ENCODE data around the gene SLC25A13. TPM values are rescaled to one million over a fixed set of nuclear protein-coding genes. Genes with fewer than 3 reads are reported as not detected.

The SLC25A13 gene
- total and polyA plus RNA-seq, 2 of the 13 experiments (the other 11 are each of a cell fraction or from before 2014, with no cell fraction given) = 36.2 to 84.9 TPM

DNA sequence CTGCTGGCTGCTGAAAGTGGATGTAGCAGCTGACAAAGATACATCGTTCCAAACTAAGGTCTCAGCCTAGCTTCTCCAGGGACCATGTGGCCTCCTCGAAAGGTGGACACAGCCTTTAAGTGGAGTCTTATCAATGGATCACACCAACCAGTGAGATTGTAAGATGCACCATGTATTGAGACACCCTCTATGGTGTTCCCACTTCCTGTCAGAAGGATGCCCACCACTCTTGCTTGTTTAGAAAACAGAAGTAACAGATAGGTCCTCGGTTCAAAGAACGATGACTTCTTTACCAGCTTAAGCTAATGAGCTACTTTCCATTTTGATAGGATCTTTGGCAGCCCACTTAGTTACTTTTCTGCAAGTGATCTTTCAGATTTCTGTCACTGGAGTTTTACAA, 34.3 kb downstream of the SLC25A13 start:
- H3K4me3 ChIP-seq (replicated peaks in 1 of 3; ENCODE audit: insufficient read depth in 1 of 3, low read depth in 2 of 3, low read length in 3 of 3) = no peak overlapping the region
- DNase-seq (ENCODE audit: low spot score) (no peak), FAIRE-seq (no peak), ATAC-seq (no peak)
- CTCF ChIA-PET (ENCODE audit: low intra/inter-chr PET ratio, low total read pairs) = no interaction called here
- no peaks in the 10 kb centered on the region; the same call in 1 of the 2 replicates for H4K20me1 ChIP-seq (ENCODE audit: insufficient read depth, low read length)
- no peak overlapping the region for H3K9ac ChIP-seq (ENCODE audit: insufficient read depth, low read depth, low read length)
- POLR2A ChIA-PET = no interaction called here
- intact Hi-C loops (cut with micrococcal nuclease; ENCODE audit: unreplicated experiment) (no loop called here), in situ Hi-C loops (cut with HindIII; ENCODE audit: extremely low pct_ligation_motif_present, low pct_unique_long_range_greater_than_20kb) (no loop called here)
- H3K9me3 ChIP-seq (ENCODE audit: low read length) = no peaks in the 10 kb centered on the region
- H3K27ac ChIP-seq (ENCODE audit: extremely low read length, insufficient read depth, low read length) = no peak overlapping the region
- H3K4me1 ChIP-seq (ENCODE audit: insufficient read depth, low read length) = peaks cover 9% of the 10 kb centered on the region
- TF ChIP-seq, protein P1, sequence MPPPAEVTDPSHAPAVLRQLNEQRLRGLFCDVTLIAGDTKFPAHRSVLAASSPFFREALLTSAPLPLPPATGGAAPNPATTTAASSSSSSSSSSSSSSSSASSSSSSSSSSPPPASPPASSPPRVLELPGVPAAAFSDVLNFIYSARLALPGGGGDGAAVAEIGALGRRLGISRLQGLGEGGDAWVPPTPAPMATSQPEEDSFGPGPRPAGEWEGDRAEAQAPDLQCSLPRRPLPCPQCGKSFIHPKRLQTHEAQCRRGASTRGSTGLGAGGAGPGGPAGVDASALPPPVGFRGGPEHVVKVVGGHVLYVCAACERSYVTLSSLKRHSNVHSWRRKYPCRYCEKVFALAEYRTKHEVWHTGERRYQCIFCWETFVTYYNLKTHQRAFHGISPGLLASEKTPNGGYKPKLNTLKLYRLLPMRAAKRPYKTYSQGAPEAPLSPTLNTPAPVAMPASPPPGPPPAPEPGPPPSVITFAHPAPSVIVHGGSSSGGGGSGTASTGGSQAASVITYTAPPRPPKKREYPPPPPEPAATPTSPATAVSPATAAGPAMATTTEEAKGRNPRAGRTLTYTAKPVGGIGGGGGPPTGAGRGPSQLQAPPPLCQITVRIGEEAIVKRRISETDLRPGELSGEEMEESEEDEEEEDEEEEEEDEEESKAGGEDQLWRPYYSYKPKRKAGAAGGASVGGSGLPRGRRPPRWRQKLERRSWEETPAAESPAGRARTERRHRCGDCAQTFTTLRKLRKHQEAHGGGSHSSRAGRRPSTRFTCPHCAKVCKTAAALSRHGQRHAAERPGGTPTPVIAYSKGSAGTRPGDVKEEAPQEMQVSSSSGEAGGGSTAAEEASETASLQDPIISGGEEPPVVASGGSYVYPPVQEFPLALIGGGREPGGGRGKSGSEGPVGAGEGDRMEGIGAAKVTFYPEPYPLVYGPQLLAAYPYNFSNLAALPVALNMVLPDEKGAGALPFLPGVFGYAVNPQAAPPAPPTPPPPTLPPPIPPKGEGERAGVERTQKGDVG (CRISPR knock-in tag; IDR thresholded peaks at IDR 0.05; ENCODE audit: borderline replicate concordance) = no peak
- TF ChIP-seq MBD4 (IDR thresholded peaks at IDR 0.05; ENCODE audit: borderline replicate concordance, low read length) (no peak), NR3C1 (CRISPR knock-in tag; IDR thresholded peaks at IDR 0.05) (no peak), PHF20 (CRISPR knock-in tag; IDR thresholded peaks at IDR 0.05) (no peak), ZNF124 (CRISPR knock-in tag; IDR thresholded peaks at IDR 0.05) (no peak), GABPB1 (CRISPR knock-in tag; IDR thresholded peaks at IDR 0.05) (no peak), CREB1 (IDR thresholded peaks at IDR 0.05) (no peak), CREB1 (CRISPR knock-in tag; IDR thresholded peaks at IDR 0.05) (no peak), HNRNPLL (IDR thresholded peaks at IDR 0.05; ENCODE audit: low read depth, low read length, poor library complexity, severe bottlenecking) (no peak), KLF11 (CRISPR knock-in tag; IDR thresholded peaks at IDR 0.05) (no peak), ZNF468 (CRISPR knock-in tag; IDR thresholded peaks at IDR 0.05) (no peak), ZNF720 (CRISPR knock-in tag; IDR thresholded peaks at IDR 0.05) (no peak), POLR2G (IDR thresholded peaks at IDR 0.05; ENCODE audit: low read depth, low read length) (no peak), U2AF2 (IDR thresholded peaks at IDR 0.05; ENCODE audit: low read depth, low read length) (no peak), ZNF781 (CRISPR knock-in tag; IDR thresholded peaks at IDR 0.05; ENCODE audit: borderline replicate concordance, not compliant biosample characterization) (no peak), KLF15 (CRISPR knock-in tag; IDR thresholded peaks at IDR 0.05; ENCODE audit: borderline replicate concordance) (no peak), HOXA5 (CRISPR knock-in tag; IDR thresholded peaks at IDR 0.05) (no peak), SNAPC2 (CRISPR knock-in tag; IDR thresholded peaks at IDR 0.05) (no peak)
- TF ChIP-seq, protein P2, sequence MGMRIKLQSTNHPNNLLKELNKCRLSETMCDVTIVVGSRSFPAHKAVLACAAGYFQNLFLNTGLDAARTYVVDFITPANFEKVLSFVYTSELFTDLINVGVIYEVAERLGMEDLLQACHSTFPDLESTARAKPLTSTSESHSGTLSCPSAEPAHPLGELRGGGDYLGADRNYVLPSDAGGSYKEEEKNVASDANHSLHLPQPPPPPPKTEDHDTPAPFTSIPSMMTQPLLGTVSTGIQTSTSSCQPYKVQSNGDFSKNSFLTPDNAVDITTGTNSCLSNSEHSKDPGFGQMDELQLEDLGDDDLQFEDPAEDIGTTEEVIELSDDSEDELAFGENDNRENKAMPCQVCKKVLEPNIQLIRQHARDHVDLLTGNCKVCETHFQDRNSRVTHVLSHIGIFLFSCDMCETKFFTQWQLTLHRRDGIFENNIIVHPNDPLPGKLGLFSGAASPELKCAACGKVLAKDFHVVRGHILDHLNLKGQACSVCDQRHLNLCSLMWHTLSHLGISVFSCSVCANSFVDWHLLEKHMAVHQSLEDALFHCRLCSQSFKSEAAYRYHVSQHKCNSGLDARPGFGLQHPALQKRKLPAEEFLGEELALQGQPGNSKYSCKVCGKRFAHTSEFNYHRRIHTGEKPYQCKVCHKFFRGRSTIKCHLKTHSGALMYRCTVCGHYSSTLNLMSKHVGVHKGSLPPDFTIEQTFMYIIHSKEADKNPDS (CRISPR knock-in tag; IDR thresholded peaks at IDR 0.05) = no peak
- H3K36me3 ChIP-seq (replicated peaks in 1 of 2; ENCODE audit: control insufficient read depth in 1 of 2, insufficient read depth in 2 of 2, low read length in 2 of 2) = 0 out of 5 replicates have a peak, but pooled peaks cover 0 to 7% of the 10 kb centered on the region in 2 experiments
- H2AFZ ChIP-seq (ENCODE audit: low read length) = no peak overlapping the region
- peaks cover 53% of the 10 kb centered on the region for H3K79me2 ChIP-seq (ENCODE audit: insufficient read depth, low read length)
- no peaks in the 10 kb centered on the region for H3K27me3 ChIP-seq (ENCODE audit: control insufficient read depth in 1 of 2, insufficient read depth in 2 of 2, low read length in 2 of 2)
- WGBS (ENCODE audit: low lambda C conversion rate) = 100% methylated on average over 3 of the region's 4 CpGs
- no TSS peak for BruUV-seq (replicated peaks)
- no peak overlapping the region for H3K4me2 ChIP-seq (ENCODE audit: low read depth, low read length)
